Gastroesophageal sphincter (tissue), 4 donors: Measurements from ENCODE around the gene CCDC154. TPM values are rescaled to one million over a fixed set of nuclear protein-coding genes. Genes with fewer than 3 reads are reported as not detected.

ENCODE experiments used
- ATAC-seq: fragments of 150-250 bp; one replicate; pipeline ENCODE4 v1.9.1; 2016; ENCODE audit warnings: mild to moderate bottlenecking, moderate library complexity
- H3K27ac ChIP-seq, 4 donors: fragments of 200-600 bp; sonication (generic) in 3 of 4; 1 replicate in 3 of 4; 2 replicates in 1 of 4; pipeline ENCODE4 v1.5.1; 2016 to 2019
- H3K27me3 ChIP-seq: fragments of 200-600 bp; sonication (generic); one replicate; pipeline ENCODE4 v1.5.1; 2019
- H3K36me3 ChIP-seq, 2 donors: fragments of 200-600 bp; sonication (generic); one replicate each; pipeline ENCODE4 v1.5.1; 2019; ENCODE audit warnings: control low read depth in 1 of 2
- H3K4me1 ChIP-seq, 3 donors: fragments of 200-600 bp; sonication (generic); 1 replicate in 2 of 3; 2 replicates in 1 of 3; pipeline ENCODE4 v1.5.1; 2016 to 2019; ENCODE audit warnings: control low read depth in 2 of 3
- H3K4me3 ChIP-seq, 2 donors: fragments of 200-600 bp; sonication (generic); one replicate each; pipeline ENCODE4 v1.5.1; 2019; ENCODE audit warnings: mild to moderate bottlenecking in 1 of 2, moderate library complexity in 1 of 2
- H3K9me3 ChIP-seq, 3 donors: fragments of 200-600 bp; sonication (generic); one replicate each; pipeline ENCODE4 v1.5.1; 2017 to 2019; ENCODE audit warnings: control low read depth in 2 of 3
- EP300 ChIP-seq: sonication (generic); formaldehyde crosslinking; IDR thresholded peaks from one replicate; pipeline ENCODE4 v1.6.1; 2017; ENCODE audit warnings: antibody characterized with exemption, mild to moderate bottlenecking
- POLR2A ChIP-seq, 2 donors: fragments of 450-650 bp; IDR thresholded peaks; one replicate each; pipeline ENCODE4 v1.6.1; 2017; ENCODE audit warnings: antibody characterized with exemption in 2 of 2, mild to moderate bottlenecking in 2 of 2, moderate library complexity in 1 of 2
- POLR2AphosphoS5 ChIP-seq: sonication (generic); formaldehyde crosslinking; IDR thresholded peaks from one replicate; pipeline ENCODE4 v1.6.1; 2017; ENCODE audit warnings: antibody characterized with exemption
- WGBS, 2 donors: methylation state at CpG; one replicate each; pipeline ENCODE4 v1.1.5; 2018; ENCODE audit warnings: low coverage in 1 of 2; 5-methylcytosine and 5-hydroxymethylcytosine counted together
- total RNA-seq, 4 donors: library from RNA; depleted of rRNA; stranded (reverse); fragments of >200 nt; gene quantifications; one replicate each; pipeline ENCODE4 v1.1.0, GENCODE V29; 2016
- TF ChIP-seq, protein P1 (sequence below), 4 experiments: fragments of 200-600 bp in 2 of 4; fragments of 450-650 bp in 2 of 4; sonication (generic) in 1 of 4; IDR thresholded peaks; one replicate each; pipeline ENCODE4 v1.5.1; 2017 to 2019; ENCODE audit warnings: antibody characterized with exemption in 4 of 4, mild to moderate bottlenecking in 2 of 4, moderate library complexity in 2 of 4

The CCDC154 gene
- total RNA-seq, 4 donors from 2014 or later = not detected

DNA sequence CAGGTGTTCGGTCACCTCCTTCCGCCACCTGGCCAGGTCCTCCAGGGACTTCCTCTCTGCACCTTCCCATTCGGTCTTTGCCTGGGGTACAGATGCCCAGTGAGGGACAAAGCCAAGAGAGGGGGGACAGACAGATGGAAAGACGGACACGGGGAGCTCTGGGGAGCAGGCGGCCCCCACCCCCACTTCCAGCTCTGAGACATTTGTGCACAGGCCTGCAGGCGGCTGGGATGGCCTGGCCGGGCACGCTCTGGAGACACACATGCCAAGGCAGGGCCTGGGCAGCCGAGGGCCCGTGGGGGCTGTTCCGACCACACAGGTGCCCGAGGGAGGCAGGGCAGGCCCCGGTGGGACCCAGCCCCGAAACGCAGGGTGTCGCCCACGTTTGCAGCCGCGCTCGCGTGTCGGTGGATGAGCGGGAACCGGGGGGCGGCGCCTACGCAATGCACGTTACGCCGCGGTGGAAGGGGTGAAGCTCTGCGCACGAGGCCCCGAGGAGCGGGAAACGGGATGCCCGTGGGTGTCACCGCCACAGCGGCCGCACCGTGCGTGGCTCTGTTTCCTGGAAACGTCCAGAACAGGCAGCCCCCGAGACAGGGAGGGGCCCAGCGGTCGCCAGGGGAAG is 7.5 kb downstream of the CCDC154 start:
- H3K4me1 ChIP-seq = no peaks in the 10 kb centered on the region
- no peak overlapping the region for H3K27ac ChIP-seq
- no peak for ATAC-seq
- WGBS, 2 donors = 59 to 83% methylated on average over 4 to 7 of the region's 47 CpGs
- H3K9me3 ChIP-seq = no peaks in the 10 kb centered on the region
- H3K27me3 ChIP-seq = peaks cover 18% of the 10 kb centered on the region
- H3K36me3 ChIP-seq = peaks cover 0 to 13% of the 10 kb centered on the region in 2 donors
- H3K4me3 ChIP-seq = no peak overlapping the region
- TF ChIP-seq, protein P1, sequence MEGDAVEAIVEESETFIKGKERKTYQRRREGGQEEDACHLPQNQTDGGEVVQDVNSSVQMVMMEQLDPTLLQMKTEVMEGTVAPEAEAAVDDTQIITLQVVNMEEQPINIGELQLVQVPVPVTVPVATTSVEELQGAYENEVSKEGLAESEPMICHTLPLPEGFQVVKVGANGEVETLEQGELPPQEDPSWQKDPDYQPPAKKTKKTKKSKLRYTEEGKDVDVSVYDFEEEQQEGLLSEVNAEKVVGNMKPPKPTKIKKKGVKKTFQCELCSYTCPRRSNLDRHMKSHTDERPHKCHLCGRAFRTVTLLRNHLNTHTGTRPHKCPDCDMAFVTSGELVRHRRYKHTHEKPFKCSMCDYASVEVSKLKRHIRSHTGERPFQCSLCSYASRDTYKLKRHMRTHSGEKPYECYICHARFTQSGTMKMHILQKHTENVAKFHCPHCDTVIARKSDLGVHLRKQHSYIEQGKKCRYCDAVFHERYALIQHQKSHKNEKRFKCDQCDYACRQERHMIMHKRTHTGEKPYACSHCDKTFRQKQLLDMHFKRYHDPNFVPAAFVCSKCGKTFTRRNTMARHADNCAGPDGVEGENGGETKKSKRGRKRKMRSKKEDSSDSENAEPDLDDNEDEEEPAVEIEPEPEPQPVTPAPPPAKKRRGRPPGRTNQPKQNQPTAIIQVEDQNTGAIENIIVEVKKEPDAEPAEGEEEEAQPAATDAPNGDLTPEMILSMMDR (IDR thresholded peaks at IDR 0.05) = no peak
- TF ChIP-seq POLR2A (IDR thresholded peaks at IDR 0.05) = no peak
- TF ChIP-seq POLR2AphosphoS5 = no peak
- no peak for TF ChIP-seq EP300

DNA sequence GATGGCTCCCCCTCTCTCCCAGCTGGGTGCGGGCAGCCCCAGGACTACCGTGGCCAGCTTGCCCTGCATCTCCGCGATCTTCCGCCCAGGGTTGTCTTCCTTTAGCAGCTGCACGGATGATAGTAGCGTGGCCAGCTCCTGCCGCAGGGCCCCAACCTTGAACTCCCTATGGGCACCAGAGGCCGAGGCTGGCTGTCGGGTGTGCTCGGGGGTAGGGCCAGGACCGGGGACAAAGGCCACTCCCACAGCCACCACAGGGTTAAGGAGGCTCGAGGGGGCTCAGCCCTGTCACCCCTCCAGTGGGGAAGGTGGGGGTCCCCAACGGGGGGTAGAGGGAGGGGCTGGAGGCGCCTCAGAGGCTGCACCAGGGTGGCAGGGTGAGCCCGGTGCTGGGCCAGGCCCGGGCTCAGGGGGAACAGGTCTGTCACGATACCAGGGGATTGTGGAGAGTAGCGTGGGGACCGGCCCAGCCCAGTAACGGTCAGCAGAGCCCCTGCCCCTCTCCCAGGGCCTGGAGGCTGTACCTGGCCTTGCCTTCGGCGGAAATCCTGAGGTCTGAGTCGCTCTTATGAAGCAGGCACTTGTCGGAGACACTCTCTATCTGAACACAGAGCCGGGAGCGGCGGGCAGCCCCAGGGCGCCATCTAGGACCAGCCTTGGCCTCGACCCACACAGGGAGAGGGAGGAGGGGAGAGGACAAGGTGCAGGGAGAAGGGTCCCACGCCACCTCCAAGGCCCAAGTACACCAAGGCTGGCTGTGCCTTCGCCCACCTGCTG is 8.2 kb downstream of the CCDC154 start:
- no peak for TF ChIP-seq POLR2A (IDR thresholded peaks at IDR 0.05)
- TF ChIP-seq POLR2AphosphoS5 = no peak
- no peak for TF ChIP-seq EP300
- TF ChIP-seq, protein P1 (IDR thresholded peaks at IDR 0.05) = no peak
- ATAC-seq = no peak
- Histone ChIP-seq H3K36me3 (peaks cover 0 to 13% of the 10 kb centered on the region in 2 donors), H3K4me1 (no peaks in the 10 kb centered on the region), H3K27me3 (peaks cover 23% of the 10 kb centered on the region), H3K27ac (no peak overlapping the region), H3K4me3 (no peak overlapping the region), H3K9me3 (no peaks in the 10 kb centered on the region)
- no CpG with 5 or more reads among the region's 32 CpGs for WGBS, 2 donors

DNA sequence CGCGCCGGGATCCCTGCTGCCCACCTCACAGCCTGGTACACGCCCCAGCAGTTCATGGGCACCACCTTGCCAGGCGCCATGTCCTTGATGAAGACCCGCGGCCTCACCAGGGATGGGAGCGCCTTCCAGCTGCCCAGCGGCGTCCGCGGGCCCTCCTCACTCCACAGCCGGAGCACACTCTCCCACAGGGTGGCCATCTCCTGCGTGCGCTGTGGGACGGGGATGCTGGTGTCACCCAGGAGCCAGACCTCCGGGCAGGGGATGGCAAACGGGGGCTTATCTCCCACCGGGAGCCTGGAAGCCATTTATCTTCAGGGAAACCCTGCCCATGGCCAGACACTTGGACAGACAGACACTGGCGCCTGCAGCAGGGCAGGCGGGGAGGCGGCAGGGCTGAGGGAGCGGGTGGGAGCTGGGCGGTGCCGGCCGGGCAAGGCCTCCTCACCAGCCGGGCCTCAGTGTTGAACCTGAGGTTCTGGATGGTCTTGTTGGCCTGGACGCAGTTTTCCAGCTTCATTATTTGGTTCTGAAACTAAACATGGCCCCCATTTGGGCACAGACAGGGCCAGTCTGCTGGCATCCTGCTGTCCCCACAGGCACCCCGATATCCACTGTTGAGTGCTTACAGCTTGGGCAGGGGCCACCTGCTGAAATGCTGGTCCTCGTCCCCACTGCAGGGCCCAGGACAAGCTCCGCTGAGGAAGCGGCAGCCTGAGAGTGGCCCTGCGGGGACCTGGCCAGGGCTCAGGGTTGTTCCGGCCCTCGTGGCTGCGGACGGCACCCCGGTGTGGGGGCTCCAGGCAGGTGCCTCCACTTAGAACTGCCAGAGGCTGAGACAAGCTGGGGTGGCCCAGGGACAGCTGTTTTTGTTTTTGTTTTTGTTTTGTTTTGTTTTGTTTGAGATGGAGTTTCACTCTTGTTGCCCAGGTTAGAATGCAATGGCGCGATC is 9.4 kb downstream of the CCDC154 start:
- 97 to 100% methylated on average over 2 to 6 of the region's 40 CpGs for WGBS, 2 donors
- no peak for TF ChIP-seq POLR2AphosphoS5
- TF ChIP-seq POLR2A (IDR thresholded peaks at IDR 0.05) = no peak
- no peak for TF ChIP-seq EP300
- TF ChIP-seq, protein P1 (IDR thresholded peaks at IDR 0.05) = no peak
- Histone ChIP-seq H3K4me1 (no peaks in the 10 kb centered on the region), H3K36me3 (peaks cover 0 to 13% of the 10 kb centered on the region in 2 donors), H3K27ac (no peak overlapping the region), H3K4me3 (no peak overlapping the region), H3K27me3 (peaks cover 29% of the 10 kb centered on the region), H3K9me3 (no peaks in the 10 kb centered on the region)
- ATAC-seq = no peak

DNA sequence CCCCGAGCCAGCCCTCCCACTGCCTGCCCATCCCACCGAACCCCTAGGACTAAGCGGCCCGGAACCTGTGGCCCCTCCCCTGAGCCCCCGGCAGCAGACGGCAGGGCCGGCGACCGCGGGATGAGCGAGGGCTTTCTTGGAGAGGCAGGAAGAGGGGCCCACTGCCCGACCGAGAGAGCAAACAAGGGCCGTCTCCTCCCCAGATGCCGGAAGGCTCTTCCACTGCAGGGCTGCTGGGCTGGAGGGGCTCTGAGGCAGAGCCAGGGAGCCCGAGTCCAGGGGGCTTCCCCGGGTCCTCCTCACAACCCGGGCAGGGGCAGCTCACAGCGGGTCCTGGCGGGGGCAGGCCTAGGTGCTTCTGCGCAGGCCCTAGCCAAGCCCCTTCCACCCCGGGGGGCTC is 10.6 kb downstream of the CCDC154 start:
- H3K27ac ChIP-seq = no peak overlapping the region
- ATAC-seq = no peak
- TF ChIP-seq, protein P1 (IDR thresholded peaks at IDR 0.05) = no peak
- TF ChIP-seq EP300 (no peak), POLR2AphosphoS5 (no peak), POLR2A (IDR thresholded peaks at IDR 0.05) (no peak)
- H3K9me3 ChIP-seq = no peaks in the 10 kb centered on the region
- no CpG with 5 or more reads among the region's 22 CpGs for WGBS, 2 donors
- peaks cover 0 to 1% (median 0%) of the 10 kb centered on the region in 3 donors for H3K4me1 ChIP-seq
- H3K36me3 ChIP-seq = peaks cover 0 to 13% of the 10 kb centered on the region in 2 donors
- H3K4me3 ChIP-seq = no peak overlapping the region
- H3K27me3 ChIP-seq = peaks cover 41% of the 10 kb centered on the region
